ENCODE results near the gene ZMIZ1.

DNA sequence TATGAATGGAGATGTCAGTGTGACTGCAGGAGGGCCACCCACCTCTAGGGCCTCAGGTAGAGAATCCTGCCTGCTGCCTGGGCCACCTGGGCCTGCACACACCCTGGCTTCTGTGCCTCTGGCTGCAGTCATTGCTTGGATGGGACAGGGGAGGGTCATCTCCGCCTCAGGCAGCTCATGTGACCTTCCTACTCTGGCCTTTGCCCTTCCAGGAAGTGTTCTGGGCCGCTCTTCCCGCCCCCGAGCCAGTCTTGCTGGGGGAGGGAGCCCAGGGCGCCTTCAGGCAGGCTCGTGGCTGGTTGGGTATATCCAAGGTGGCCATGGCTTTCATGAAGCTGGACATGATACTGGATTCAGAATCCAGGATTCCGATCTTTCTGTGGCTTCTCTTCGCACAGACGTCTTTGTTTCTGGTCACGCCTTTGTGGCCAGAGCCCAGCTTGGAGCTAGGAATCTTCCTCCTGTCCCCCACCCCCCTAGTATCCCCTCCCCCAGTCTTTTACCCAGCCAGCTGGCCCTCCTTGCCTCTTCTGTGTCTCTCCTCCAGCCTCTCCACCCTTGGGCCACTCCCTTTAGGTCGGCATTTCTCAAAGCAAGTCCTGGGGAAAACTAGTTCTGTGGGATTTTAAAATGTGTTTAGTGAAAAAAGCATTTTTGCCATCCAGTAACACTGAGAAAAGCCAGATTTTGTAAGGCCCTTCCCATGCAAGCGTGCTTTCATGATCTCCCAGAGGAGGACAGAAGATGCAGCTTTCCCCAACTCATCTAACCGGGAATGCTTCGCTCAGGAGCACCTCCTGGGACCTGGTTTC is 119.6 kb downstream of the ZMIZ1 start:
- TF ChIP-seq SUZ12 (IDR thresholded peaks at IDR 0.05; ENCODE audit: extremely low read depth, insufficient read depth, insufficient read length) (no peak), YY1 (IDR thresholded peaks at IDR 0.05; ENCODE audit: insufficient read depth, insufficient read length) (no peak)

All from NT2/D1 (cell line).